GM18873 (cell line): ENCODE results near the gene NOS1AP.

Experiments
- ATAC-seq: cut with Tn5 transposase; IDR thresholded peaks from one replicate; pipeline ENCODE4 v1.9.1; 2021; ENCODE audit warnings: mild to moderate bottlenecking, moderate library complexity, moderate number of reproducible peaks; ENCODE audit not compliant: unreplicated experiment, low FRiP score

NOS1AP gene

GRCh38 chr1:162236201-162236600, 166.7 kb downstream of the NOS1AP start:
- no peak for ATAC-seq

- no peak for ATAC-seq
These were observed 167.1 kb downstream of the NOS1AP start for GRCh38 chr1:162236618-162237017.

- no peak for ATAC-seq
These were observed 171.1 kb downstream of the NOS1AP start for GRCh38 chr1:162240577-162240976.

- ATAC-seq = no peak
These were observed 173.3 kb downstream of the NOS1AP start for GRCh38 chr1:162242804-162243203.

- ATAC-seq = no peak
These were observed 179.5 kb downstream of the NOS1AP start for GRCh38 chr1:162248854-162249535.

GRCh38 chr1:162250004-162250730, 180.7 kb downstream of the NOS1AP start:
- ATAC-seq = no peak

- ATAC-seq = no peak
These were observed 181.6 kb downstream of the NOS1AP start for GRCh38 chr1:162251102-162251501.

- ATAC-seq = no peak
These were observed 182.7 kb downstream of the NOS1AP start for GRCh38 chr1:162252214-162252613.

GRCh38 chr1:162253790-162254189, 184.3 kb downstream of the NOS1AP start:
- ATAC-seq = no peak

GRCh38 chr1:162256287-162256686, 186.8 kb downstream of the NOS1AP start:
- no peak for ATAC-seq

GRCh38 chr1:162258394-162258793, 188.9 kb downstream of the NOS1AP start:
- ATAC-seq = no peak

- no peak for ATAC-seq
These were observed 190.5 kb downstream of the NOS1AP start for GRCh38 chr1:162259894-162260455.

- ATAC-seq = no peak
These were observed 194.6 kb downstream of the NOS1AP start for GRCh38 chr1:162264108-162264507.

GRCh38 chr1:162265983-162266382, 196.5 kb downstream of the NOS1AP start:
- no peak for ATAC-seq

GRCh38 chr1:162270016-162270770, 200.7 kb downstream of the NOS1AP start:
- ATAC-seq = no peak

- no peak for ATAC-seq
These were observed 202.5 kb downstream of the NOS1AP start for GRCh38 chr1:162271972-162272371.

GRCh38 chr1:162272419-162272818, 202.9 kb downstream of the NOS1AP start:
- ATAC-seq = no peak

- ATAC-seq = no peak
These were observed 206.2 kb downstream of the NOS1AP start for GRCh38 chr1:162275622-162276175.

- no peak for ATAC-seq
These were observed 207.0 kb downstream of the NOS1AP start for GRCh38 chr1:162276493-162276892.

- no peak for ATAC-seq
These were observed 209.6 kb downstream of the NOS1AP start for GRCh38 chr1:162279136-162279498.

GRCh38 chr1:162281426-162281825, 211.9 kb downstream of the NOS1AP start:
- no peak for ATAC-seq
